ENCODE data around the gene TPK1.
"Not testable (repeated sequence)": the region's sequence is repeated elsewhere in the genome, so short reads cannot be mapped to it uniquely, and the experiment has no call there.

TPK1 gene

GRCh38 chr7:144575456-144575855 is 260.4 kb downstream of the TPK1 start:
- no peak for TF ChIP-seq CTCF (IDR thresholded peaks at IDR 0.05; ENCODE audit: low read depth, low read length, missing control alignments)
- H3K4me3 ChIP-seq (ENCODE audit: low read depth, low read length), result no peak overlapping the region
- DNase-seq (ENCODE audit: low read depth), result no peak
- in situ Hi-C loops (cut with HindIII; ENCODE audit: low sequenced_read_pairs), result no loop called here

GRCh38 chr7:144574753-144575152 is 261.1 kb downstream of the TPK1 start:
- in situ Hi-C loops (cut with HindIII; ENCODE audit: low sequenced_read_pairs); H3K4me3 ChIP-seq (ENCODE audit: low read depth, low read length); DNase-seq (ENCODE audit: low read depth): not testable (repeated sequence)

GRCh38 chr7:144568233-144568632 is 267.6 kb downstream of the TPK1 start:
- DNase-seq (ENCODE audit: low read depth), result no peak
- in situ Hi-C loops (cut with HindIII; ENCODE audit: low sequenced_read_pairs), result no loop called here
- H3K4me3 ChIP-seq (ENCODE audit: low read depth, low read length), result no peak overlapping the region
- no peak for TF ChIP-seq CTCF (IDR thresholded peaks at IDR 0.05; ENCODE audit: low read depth, low read length, missing control alignments)

GRCh38 chr7:144565586-144565985 is 270.3 kb downstream of the TPK1 start:
- DNase-seq (ENCODE audit: low read depth), result no peak
- H3K4me3 ChIP-seq (ENCODE audit: low read depth, low read length), result no peak overlapping the region
- no peak for TF ChIP-seq CTCF (IDR thresholded peaks at IDR 0.05; ENCODE audit: low read depth, low read length, missing control alignments)
- in situ Hi-C loops (cut with HindIII; ENCODE audit: low sequenced_read_pairs), result no loop called here

- no peak for TF ChIP-seq CTCF (IDR thresholded peaks at IDR 0.05; ENCODE audit: low read depth, low read length, missing control alignments)
- no peak for DNase-seq (ENCODE audit: low read depth)
- in situ Hi-C loops (cut with HindIII; ENCODE audit: low sequenced_read_pairs), result no loop called here
- no peak overlapping the region for H3K4me3 ChIP-seq (ENCODE audit: low read depth, low read length)
Observed at GRCh38 chr7:144549861-144550260, 286.0 kb downstream of the TPK1 start.

GRCh38 chr7:144548556-144548955 is 287.3 kb downstream of the TPK1 start:
- TF ChIP-seq CTCF (IDR thresholded peaks at IDR 0.05; ENCODE audit: low read depth, low read length, missing control alignments), result no peak
- in situ Hi-C loops (cut with HindIII; ENCODE audit: low sequenced_read_pairs), result no loop called here
- no peak for DNase-seq (ENCODE audit: low read depth)
- H3K4me3 ChIP-seq (ENCODE audit: low read depth, low read length), result no peak overlapping the region

GRCh38 chr7:144547888-144548287 is 288.0 kb downstream of the TPK1 start:
- in situ Hi-C loops (cut with HindIII; ENCODE audit: low sequenced_read_pairs), result no loop called here
- TF ChIP-seq CTCF (IDR thresholded peaks at IDR 0.05; ENCODE audit: low read depth, low read length, missing control alignments), result no peak
- no peak overlapping the region for H3K4me3 ChIP-seq (ENCODE audit: low read depth, low read length)
- DNase-seq (ENCODE audit: low read depth), result no peak
